Right lobe of liver (tissue), 6 donors: ENCODE measurements around the gene KIF4A. TPM values are rescaled to one million over a fixed set of nuclear protein-coding genes. Genes with fewer than 3 reads are reported as not detected.

Experiments
- ATAC-seq, 4 donors: fragments of 200-7000 bp; cut with Tn5 transposase; one replicate each; pipeline ENCODE4 v1.9.1; 2020; ENCODE audit warnings: mild to moderate bottlenecking in 4 of 4, moderate library complexity in 4 of 4
- DNase-seq, 3 donors: peaks; one replicate each; pipeline ENCODE4 v3.0.0-alpha.2; 2020
- H3K27ac ChIP-seq, 3 donors: fragments of 200-600 bp; one replicate each; pipeline ENCODE4 v1.8.0; 2022
- H3K27me3 ChIP-seq, 2 donors: fragments of 200-600 bp; one replicate each; pipeline ENCODE4 v1.8.0; 2022
- H3K36me3 ChIP-seq, 4 donors: fragments of 200-600 bp; sonication (generic) in 1 of 4; one replicate each; pipeline versions ENCODE4 v1.5.1 to v1.8.0; 2017 to 2022; ENCODE audit warnings: control low read depth in 1 of 4
- H3K4me1 ChIP-seq, 4 donors: fragments of 200-600 bp; sonication (generic) in 1 of 4; one replicate each; pipeline versions ENCODE4 v1.5.1 to v1.8.0; 2017 to 2022; ENCODE audit warnings: control low read depth in 1 of 4
- H3K4me3 ChIP-seq, 3 donors: fragments of 200-600 bp; one replicate each; pipeline ENCODE4 v1.8.0; 2022
- H3K9me3 ChIP-seq, 4 donors: fragments of 200-600 bp; sonication (generic) in 1 of 4; one replicate each; pipeline versions ENCODE4 v1.5.1 to v1.8.0; 2017 to 2022; ENCODE audit warnings: control low read depth in 1 of 4
- CTCF ChIP-seq, 4 donors: fragments of 200-600 bp in 3 of 4; fragments of 450-650 bp in 1 of 4; IDR thresholded peaks; one replicate each; pipeline versions ENCODE4 v1.5.1 to v1.8.0; 2016 to 2022; ENCODE audit warnings: antibody characterized with exemption in 4 of 4, mild to moderate bottlenecking in 2 of 4
- POLR2A ChIP-seq: fragments of 450-650 bp; IDR thresholded peaks from one replicate; pipeline ENCODE4 v1.6.1; 2017; ENCODE audit warnings: antibody characterized with exemption, mild to moderate bottlenecking
- WGBS: methylation state at CpG from one replicate; pipeline ENCODE4 v1.1.6; 2018; ENCODE audit warnings: low coverage, low lambda C conversion rate; ENCODE audit not compliant: insufficient coverage; ENCODE audit errors: missing lambda C conversion rate; 5-methylcytosine and 5-hydroxymethylcytosine counted together
- intact Hi-C, 2 donors: fragments of 100-400 bp; cut with DNase I; formaldehyde crosslinking; loops; one replicate each; pipeline versions ENCODE4 v1.11.2 to v1.14.1; 2022
- total RNA-seq, 6 experiments: library from RNA; depleted of rRNA in 2 of 6; stranded (reverse); fragments of >200 nt in 2 of 6; fragmentation: NEBNext Ultra II Directional in 3 of 6; extraction: Animal tissue kit (Norgen Biotek cat#: 25700) in 3 of 6; gene quantifications; one replicate each; pipeline versions ENCODE4 v1.1.0 to v1.2.4, GENCODE V29; 2016 to 2023
- donor health status: DM: no; HTN: yes; CAD: no.
- donor health status: DM: no; HTN: no; CAD: no.
- donor health status: DM: no; HTN: no; CAD: no.
- donor health status: DM: no; HTN: yes; CAD: no.
- donor health status: DM: no; HTN: yes; CAD: no.

Gene KIF4A
- total RNA-seq, 6 experiments from 2014 or later = 0.19 to 1.4 (median 0.68) TPM; not detected in 1

DNA sequence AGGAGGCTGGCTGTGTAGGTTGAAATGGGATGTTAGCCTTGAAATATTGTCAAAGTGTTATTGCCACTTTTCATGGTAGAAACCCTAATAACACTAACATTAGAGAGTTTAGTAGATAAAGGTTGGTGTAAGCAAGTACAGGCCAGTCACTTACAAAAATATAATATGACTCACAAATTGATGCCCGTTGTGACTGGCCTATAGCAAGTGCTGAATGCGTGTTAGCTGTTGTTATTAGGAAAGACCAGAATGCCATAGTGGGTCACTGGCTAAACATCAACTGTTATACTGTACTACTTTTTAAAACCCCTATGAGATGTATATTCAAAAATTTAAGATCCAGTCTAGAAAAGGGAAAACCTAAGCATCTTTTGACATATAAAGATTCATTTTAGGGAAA, 112.8 kb downstream of the KIF4A start:
- no peak for DNase-seq
- H3K27me3 ChIP-seq = peaks cover 0 to 3% of the 10 kb centered on the region in 2 donors
- no peak for TF ChIP-seq POLR2A
- H3K4me3 ChIP-seq = no peak overlapping the region
- no peak overlapping the region for H3K27ac ChIP-seq
- 78% methylated on average over 2 of the region's 2 CpGs for WGBS
- intact Hi-C loops = no loop called here
- no peak for ATAC-seq
- no peaks in the 10 kb centered on the region for H3K4me1 ChIP-seq
- no peaks in the 10 kb centered on the region for H3K9me3 ChIP-seq
- no peaks in the 10 kb centered on the region for H3K36me3 ChIP-seq

- ATAC-seq = no peak
- no peak for TF ChIP-seq POLR2A
- TF ChIP-seq CTCF (IDR thresholded peaks at IDR 0.05) = no peak
- intact Hi-C loops = no loop called here
These were observed 115.1 kb downstream of the KIF4A start for GRCh38 chrX:70405003-70405402.

DNA sequence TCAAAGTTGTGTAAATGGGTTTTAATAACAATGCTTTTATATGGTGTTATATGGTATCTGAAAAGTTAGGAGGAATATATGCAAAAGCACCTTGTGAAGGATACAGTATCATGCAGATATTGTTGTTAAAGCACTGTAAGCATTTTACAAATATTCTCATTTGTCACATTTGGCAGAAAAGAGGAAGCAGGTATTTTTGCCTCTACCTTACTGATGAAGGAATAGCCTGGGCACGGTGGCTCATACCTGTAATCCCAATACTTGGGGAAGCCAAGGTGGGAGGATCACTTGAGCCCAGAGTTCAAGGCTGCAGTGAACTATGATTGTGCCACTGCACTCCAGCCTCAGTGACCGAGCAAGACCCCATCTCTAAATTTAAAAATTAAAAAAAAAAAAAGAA, 121.0 kb downstream of the KIF4A start:
- TF ChIP-seq CTCF (IDR thresholded peaks at IDR 0.05) (no peak), POLR2A (no peak)
- Histone ChIP-seq H3K9me3 (no peaks in the 10 kb centered on the region), H3K27me3 (no peaks in the 10 kb centered on the region), H3K4me1 (no peaks in the 10 kb centered on the region), H3K36me3 (no peaks in the 10 kb centered on the region), H3K27ac (no peak overlapping the region), H3K4me3 (no peak overlapping the region)
- no peak for DNase-seq
- WGBS = 64% methylated on average over 2 of the region's 2 CpGs
- ATAC-seq = no peak
- intact Hi-C loops = no loop called here

More at GRCh38 chrX:70405003-70405402, 115.1 kb downstream of the KIF4A start:
- Histone ChIP-seq H3K27me3 (peaks cover 0 to 3% of the 10 kb centered on the region in 2 donors), H3K9me3 (no peaks in the 10 kb centered on the region), H3K27ac (no peak overlapping the region), H3K36me3 (no peaks in the 10 kb centered on the region), H3K4me3 (no peak overlapping the region), H3K4me1 (no peaks in the 10 kb centered on the region)
- WGBS = 29% methylated on average over 1 of the region's 1 CpG
- DNase-seq = no peak

DNA sequence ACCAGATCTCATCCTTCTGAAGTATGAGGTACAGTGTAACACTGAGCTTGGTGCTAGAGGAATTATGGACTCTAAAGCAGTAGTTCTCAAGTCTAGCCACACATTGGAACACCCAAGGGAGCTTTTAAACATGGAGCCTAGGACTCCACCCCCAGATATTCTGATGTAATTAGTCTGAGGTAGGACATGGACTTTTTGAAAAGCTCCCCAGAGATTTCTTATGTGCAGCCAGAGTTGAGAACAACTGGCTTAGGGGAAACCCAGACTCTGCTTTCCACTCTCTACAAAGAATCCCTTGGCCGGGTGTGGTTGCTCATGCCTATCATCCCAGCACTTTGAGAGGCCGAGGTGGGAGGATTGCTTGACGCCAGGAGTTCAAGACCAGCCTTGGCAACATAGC, 121.6 kb downstream of the KIF4A start:
- H3K4me1 ChIP-seq = no peaks in the 10 kb centered on the region
- intact Hi-C loops = no loop called here
- H3K27ac ChIP-seq = no peak overlapping the region
- no peaks in the 10 kb centered on the region for H3K9me3 ChIP-seq
- TF ChIP-seq POLR2A (no peak), CTCF (IDR thresholded peaks at IDR 0.05) (no peak)
- no peaks in the 10 kb centered on the region for H3K27me3 ChIP-seq
- no peak overlapping the region for H3K4me3 ChIP-seq
- ATAC-seq (no peak), DNase-seq (no peak)
- no peaks in the 10 kb centered on the region for H3K36me3 ChIP-seq
- WGBS = 50% methylated on average over 2 of the region's 3 CpGs

- no peak overlapping the region for H3K4me3 ChIP-seq
- no peaks in the 10 kb centered on the region for H3K36me3 ChIP-seq
- DNase-seq = no peak
- no peaks in the 10 kb centered on the region for H3K4me1 ChIP-seq
- intact Hi-C loops = no loop called here
- H3K27me3 ChIP-seq = no peaks in the 10 kb centered on the region
- TF ChIP-seq CTCF (IDR thresholded peaks at IDR 0.05) = no peak
- TF ChIP-seq POLR2A = no peak
- no peak overlapping the region for H3K27ac ChIP-seq
- 21% methylated on average over 2 of the region's 2 CpGs for WGBS
- no peak for ATAC-seq
- H3K9me3 ChIP-seq = no peaks in the 10 kb centered on the region
These were observed 131.7 kb downstream of the KIF4A start for GRCh38 chrX:70421618-70422017.
